ENCODE results near the gene RYR3. TPM values are rescaled to one million over a fixed set of nuclear protein-coding genes. Genes with fewer than 3 reads are reported as not detected.

The RYR3 gene
- total RNA-seq, 1 experiment from 2014 or later, result 0.44 TPM

DNA sequence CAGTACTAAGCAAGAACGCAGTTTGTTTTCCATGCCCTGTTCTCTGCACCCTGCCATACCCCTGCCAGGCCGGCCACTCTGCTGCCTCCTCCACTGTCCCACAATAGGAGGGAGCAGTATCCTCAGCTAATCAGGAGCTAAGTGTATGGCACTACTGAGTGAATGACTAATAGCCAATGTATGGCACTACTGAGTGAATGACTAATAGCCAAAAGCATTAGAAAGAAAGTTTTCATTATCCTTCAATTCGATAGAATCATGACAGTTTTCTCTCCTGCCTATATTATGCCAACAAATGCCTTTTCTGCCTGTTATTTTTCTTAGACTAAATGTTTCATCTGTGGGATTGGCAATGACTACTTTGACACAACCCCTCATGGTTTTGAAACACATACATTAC is 550.0 kb downstream of the RYR3 start:
- in situ Hi-C loops (cut with HindIII; ENCODE audit: low sequenced_read_pairs), result no loop called here
- no peak for DNase-seq (ENCODE audit: low spot score)

DNA sequence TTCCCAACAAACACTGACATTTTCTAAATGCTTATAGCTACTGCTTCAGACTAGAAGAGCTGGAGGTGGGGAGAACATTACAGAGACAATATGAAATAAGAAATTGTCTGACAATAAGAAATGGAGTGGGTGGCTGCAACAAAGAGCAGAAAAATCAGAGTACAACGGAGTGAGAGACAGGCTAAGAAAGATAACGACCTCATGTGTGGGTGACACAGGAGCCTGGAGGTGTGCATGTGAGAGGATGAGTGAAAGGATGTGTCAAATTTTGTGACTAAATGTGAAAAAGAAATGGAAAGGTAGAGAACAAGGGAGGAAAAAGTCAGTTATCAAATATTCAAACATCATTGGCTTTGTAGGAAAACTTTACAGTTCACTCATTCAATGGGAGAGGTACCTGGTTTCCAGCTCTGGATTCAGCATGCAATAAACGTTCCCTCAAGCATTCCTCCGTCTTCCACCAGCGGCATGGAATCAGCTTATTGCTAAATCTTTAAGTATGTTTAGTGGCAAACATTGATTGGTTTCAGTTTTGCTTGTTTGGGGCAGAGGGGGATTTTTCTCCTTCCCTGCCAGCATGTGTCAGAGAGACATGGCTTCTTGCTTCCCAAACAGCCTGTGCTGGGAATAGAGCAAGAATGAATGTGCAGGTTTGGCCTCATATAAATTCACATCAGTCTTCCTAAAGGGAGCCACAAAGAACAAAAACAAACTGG is 553.8 kb downstream of the RYR3 start:
- DNase-seq (ENCODE audit: low spot score), result no peak
- in situ Hi-C loops (cut with HindIII; ENCODE audit: low sequenced_read_pairs), result no loop called here

DNA sequence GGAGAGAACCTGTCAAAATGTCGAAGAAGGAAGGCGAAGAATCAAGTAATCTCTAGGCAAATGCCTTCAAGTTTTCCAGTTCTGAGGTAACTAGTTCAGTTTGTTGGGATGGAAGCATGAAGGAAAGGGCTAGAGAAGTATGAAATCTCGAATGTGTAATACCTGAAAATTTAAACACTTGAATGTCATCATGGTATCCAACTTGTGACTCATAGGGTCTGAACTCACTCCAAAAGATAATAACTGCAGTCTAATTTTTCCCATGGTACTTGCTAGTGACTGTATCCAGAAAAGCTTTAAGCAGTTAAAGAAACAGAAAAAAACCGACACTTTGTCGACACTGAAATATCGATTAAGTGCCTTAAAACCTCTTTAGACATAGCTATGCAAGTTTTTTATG is 554.6 kb downstream of the RYR3 start:
- in situ Hi-C loops (cut with HindIII; ENCODE audit: low sequenced_read_pairs), result no loop called here
- no peak for DNase-seq (ENCODE audit: low spot score)

DNA sequence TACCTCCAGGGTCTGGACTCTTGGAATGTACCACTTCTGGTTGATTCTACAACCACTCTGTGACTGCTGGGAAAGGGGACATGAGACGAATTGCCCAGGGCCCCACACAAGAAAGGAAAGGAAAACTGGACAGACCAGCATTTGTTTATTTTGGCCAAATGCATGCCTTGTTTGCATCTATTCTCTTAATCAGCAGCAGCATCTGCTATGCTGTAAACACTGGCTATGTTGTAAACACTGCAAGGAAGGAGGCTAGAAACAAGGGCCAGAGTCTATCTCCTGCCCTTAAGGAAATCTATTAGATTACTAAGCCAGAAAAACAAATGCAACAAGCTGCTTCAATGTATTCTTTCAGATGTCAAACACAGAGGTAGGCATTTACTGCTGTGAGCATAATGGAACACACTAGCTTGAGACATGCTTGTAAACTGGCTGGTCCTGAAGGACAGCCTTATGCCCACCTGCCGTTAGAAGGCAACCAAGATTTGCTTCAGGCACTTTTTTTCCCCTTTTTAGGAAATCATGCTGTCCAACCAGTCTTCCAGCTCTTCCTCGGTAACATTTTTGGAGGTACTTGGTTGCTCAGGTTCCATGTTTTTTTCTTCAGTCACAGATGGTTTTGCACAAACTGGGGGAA is 555.5 kb downstream of the RYR3 start:
- DNase-seq (ENCODE audit: low spot score), result no peak
- in situ Hi-C loops (cut with HindIII; ENCODE audit: low sequenced_read_pairs), result no loop called here

DNA sequence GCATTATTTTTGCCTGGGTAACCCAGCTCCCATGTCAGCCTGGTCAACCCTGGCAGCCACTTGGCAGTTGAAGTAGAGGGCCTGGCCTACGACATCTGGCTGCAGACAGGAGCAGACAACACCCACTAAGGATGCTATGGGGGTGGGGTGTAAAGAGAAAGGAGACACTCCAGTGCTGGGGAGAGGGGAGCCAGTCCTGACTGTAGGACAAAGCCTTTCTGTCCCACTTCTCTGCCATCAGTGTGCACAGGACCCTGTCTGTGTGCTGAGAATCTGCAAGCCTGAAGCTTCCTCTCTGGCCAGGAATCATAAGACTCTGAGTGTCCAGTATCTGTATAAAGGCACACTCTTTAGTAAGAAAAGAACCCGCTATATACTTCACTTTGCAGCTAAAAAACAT is 561.2 kb downstream of the RYR3 start:
- in situ Hi-C loops (cut with HindIII; ENCODE audit: low sequenced_read_pairs), result no loop called here
- no peak for DNase-seq (ENCODE audit: low spot score)

DNA sequence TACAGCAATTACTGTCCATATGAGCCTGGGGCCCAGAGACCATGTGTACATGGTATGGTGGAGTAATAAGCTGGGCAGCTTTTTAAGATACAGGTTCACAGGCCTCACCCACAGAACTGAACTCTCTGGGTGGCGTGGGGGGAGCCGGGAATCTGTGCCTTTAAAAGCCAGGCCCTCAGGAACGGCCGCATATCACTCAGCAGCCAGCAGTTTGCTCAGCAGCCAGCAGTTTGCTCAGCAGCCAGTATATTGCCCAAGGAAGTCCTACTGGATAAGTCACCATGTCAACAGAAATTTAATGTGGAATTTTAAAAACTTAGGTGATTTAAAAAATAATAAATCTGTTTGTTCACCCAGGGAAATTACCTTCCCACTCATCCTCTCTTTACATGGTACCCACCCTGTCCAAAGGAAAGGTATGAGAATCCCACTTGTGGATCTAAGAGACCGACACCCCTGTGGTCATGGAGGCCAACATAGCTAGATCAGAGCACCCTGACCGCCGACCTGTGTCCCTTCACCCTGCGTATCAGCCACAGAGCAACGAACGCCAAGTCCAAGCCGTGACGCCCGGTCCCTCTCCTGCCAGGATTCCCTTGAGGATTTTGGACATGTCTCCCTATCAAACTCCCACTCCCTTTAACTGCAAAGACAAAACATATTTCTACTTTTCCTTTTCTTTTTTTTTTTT is 561.8 kb downstream of the RYR3 start:
- in situ Hi-C loops (cut with HindIII; ENCODE audit: low sequenced_read_pairs), result no loop called here
- no peak for DNase-seq (ENCODE audit: low spot score)

DNA sequence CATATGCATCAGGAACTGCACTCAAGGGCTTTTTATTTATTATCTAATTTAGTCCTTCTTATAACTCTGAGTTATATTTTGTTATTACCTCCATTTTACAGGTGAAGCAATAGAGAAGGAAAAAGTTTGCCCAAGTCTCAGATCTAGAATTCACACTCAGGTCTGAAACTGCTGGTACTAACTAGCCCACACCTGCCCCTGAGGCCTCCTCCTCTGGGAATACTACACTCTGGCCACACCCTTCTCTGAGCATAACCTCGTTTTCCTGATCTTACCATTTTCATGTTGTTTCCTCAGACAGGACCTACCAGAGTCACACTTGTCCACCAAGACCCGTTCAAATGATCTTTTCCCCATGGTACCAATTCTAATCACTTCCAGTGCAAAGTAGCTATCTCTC is 563.4 kb downstream of the RYR3 start:
- in situ Hi-C loops (cut with HindIII; ENCODE audit: low sequenced_read_pairs), result no loop called here
- DNase-seq (ENCODE audit: low spot score), result no peak

DNA sequence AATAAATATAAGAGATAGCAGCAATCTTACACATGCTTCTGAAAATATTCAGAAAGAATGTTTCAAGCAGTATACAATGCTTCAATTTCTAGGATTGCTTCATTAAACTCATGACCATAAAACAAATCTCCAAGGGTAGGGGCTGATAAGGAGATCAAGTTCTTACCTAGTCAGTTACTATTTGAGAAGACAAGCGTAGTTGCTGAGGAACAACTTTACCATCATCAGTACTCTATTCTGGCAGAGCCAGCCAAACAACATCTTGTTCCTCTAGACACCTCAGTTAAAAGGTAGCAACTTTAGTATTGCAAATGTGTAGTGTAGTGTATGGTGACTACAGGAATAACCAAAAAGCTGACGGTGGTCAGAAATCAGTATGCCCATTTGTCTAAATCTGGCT is 572.2 kb downstream of the RYR3 start:
- no peak for DNase-seq (ENCODE audit: low spot score)
- in situ Hi-C loops (cut with HindIII; ENCODE audit: low sequenced_read_pairs), result no loop called here

DNA sequence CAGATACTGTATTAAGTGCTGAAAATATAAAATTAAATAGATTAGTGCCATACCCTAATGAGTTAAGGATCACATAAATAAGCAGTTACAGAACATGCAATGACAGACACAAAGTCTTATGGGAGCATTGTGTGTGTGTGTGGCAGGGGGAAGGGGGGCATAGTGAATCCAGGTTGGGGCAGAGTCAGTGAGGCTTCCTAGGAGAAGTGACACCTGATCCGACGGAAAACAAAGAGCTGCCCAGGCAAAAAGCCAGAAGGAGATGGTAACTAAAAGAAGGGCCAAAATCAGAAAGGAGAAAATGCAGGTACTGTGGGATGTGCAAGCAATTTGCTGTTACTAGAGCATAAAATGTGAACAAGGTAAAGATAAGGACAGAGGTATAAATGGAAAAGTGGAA is 577.4 kb downstream of the RYR3 start:
- in situ Hi-C loops (cut with HindIII; ENCODE audit: low sequenced_read_pairs), result no loop called here
- DNase-seq (ENCODE audit: low spot score), result peak; percentile 9

DNA sequence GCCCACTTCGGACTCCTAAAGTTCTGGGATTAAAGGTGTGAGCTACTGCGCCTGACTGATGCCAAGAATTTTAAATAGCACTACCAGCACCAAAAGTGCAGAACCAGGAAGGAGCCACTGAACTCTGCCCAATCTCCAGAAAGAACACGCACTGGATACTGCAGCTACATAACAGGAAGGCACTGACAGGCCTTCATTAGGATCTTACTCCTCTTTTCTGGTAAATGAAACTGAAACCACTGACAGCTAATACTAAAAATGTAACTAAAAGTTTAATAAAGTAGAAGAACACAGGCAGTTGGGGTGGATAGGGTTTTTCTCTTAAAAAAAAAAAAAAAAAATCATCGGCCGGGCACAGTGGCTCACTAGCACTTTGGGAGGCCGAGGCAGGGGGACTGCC is 583.4 kb downstream of the RYR3 start:
- in situ Hi-C loops (cut with HindIII; ENCODE audit: low sequenced_read_pairs), result no loop called here

DNA sequence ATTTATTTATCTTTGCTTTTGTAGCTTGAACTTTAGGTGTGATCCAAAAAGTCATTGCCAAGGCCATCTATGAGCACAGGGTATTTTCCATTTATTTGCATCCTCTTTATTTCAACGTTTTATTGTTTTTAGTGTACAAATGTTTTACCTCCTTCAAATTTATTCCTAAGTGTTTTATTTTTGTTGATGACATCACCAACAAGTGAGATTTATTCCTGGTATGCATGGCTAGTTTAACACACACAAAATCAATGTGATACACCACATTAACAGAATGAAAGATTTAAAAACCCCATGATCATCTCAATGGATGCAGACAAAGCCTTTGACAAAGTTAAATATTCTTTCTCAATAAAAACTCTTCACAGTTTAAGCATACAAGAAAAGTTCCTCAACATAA is 591.3 kb downstream of the RYR3 start:
- in situ Hi-C loops (cut with HindIII; ENCODE audit: low sequenced_read_pairs), result no loop called here
- DNase-seq (ENCODE audit: low spot score), result no peak

More for the DNA sequence above, 583.4 kb downstream of the RYR3 start:
- DNase-seq (ENCODE audit: low spot score), result no peak

DNA sequence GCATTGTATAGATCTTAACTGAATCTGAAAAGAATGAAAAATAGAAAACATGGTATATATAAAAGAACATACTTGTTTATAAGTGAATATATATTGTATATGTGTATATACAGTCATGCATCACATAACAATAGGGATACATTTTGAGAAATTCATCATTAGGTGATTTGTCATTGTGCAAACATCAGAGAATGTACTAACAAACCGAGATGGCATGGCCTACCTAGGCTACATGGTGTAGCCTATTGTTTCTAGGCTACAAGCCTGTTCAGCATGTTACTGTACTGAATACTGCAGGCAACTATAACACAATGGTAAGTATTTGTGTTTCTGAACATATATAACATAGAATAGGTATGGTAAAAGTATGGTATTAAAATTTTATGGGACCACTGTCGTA is 592.9 kb downstream of the RYR3 start:
- DNase-seq (ENCODE audit: low spot score), result no peak
- in situ Hi-C loops (cut with HindIII; ENCODE audit: low sequenced_read_pairs), result no loop called here

DNA sequence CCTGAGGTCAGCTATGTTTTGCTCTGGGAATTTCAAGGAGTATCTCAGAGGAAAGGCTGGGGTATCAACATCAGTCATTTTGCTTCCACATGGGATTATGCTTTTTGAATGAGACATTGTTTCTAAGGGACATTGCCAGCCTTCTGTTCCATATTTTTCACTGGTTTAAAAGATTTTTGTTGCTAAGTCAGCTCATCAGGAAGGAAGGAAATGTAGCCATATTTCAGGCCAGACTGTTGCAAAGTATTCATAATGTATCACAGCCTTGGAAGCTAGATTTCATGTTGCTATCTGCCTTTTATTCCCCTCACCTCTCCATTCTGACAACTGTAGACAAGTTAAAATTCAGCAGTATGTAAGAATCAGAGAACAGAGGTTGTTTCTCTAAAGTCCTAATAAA is 596.6 kb downstream of the RYR3 start:
- DNase-seq (ENCODE audit: low spot score), result no peak
- in situ Hi-C loops (cut with HindIII; ENCODE audit: low sequenced_read_pairs), result no loop called here

DNA sequence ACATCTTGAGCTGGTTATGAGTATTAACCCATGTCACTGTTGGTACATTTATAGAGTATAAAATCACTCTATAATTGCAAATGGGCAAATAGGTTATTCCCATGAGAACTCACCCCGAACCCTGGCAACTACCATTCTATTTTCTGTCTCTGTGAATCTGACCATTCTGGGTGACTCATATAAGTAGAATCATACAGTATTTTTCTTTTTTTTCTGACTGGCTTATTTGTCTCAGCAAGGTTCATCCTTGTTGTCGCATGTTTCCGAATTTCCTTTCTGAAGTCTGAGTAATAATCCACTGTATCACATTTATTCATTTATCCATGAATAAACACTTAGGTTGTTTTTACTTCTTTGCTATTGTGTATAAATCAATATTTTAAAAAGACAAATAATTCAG is 597.6 kb downstream of the RYR3 start:
- in situ Hi-C loops (cut with HindIII; ENCODE audit: low sequenced_read_pairs), result no loop called here
- no peak for DNase-seq (ENCODE audit: low spot score)

DNA sequence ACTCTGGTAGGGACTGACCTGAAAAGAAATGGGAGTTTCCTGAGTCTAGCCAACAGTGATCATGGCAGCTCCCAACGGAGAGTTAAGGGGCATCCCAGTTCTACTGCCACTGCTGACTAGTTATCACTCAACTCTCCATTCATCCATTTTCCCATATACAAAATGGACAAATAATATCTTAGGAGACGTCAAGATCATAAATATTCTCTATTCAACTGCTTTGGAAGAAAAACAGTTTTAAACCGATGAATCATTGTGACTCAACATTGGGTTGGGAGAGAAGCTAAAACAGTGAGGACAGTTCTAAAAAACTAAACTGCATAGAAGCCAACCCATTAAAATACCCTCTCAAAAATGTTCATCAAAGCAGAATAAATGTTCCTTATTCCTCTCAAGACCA is 600.0 kb downstream of the RYR3 start:
- in situ Hi-C loops (cut with HindIII; ENCODE audit: low sequenced_read_pairs), result no loop called here

DNA sequence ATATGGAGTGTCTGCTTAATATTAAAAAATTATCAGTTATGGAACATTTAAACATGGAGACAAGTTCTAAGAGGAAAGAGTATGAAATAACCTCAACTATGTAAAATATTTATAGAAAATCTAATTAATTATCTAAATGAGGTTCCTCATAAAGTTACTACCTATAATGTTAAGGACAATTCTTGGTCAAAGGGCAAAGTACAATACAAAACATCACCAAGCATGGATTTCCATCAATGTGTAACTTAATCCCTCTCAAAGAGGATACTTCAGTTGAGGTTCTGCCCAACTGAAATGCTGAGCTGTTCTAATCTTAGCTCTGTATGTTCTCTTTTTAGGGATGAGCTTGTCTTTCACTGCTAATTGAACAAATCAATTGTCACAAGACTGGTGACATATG is 601.6 kb downstream of the RYR3 start:
- in situ Hi-C loops (cut with HindIII; ENCODE audit: low sequenced_read_pairs), result no loop called here
- DNase-seq (ENCODE audit: low spot score), result no peak

More for the DNA sequence above, 600.0 kb downstream of the RYR3 start:
- DNase-seq (ENCODE audit: low spot score), result no peak

DNA sequence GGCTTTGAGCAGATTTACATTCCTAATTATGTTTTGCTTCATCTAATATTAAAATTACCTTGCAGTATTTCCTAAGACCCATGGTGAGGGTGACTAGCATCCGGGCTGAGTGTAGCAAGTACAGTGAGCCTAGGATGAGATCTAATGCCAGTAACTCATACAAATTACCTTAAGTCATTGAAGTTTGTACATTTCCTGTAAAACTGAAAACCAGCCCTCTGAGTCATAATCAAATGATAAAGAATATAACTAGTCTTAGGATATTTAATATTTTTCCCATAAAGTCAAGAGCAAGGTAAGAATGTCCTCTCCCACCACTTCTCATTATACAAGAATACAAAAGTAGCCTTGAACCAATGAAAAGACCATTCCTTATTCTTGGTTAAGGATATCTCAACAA is 602.7 kb downstream of the RYR3 start:
- in situ Hi-C loops (cut with HindIII; ENCODE audit: low sequenced_read_pairs), result no loop called here
- no peak for DNase-seq (ENCODE audit: low spot score)

Measured in G401 (cell line).